ENCODE measurements around the gene FZR1. TPM values are rescaled to one million over a fixed set of nuclear protein-coding genes. Genes with fewer than 3 reads are reported as not detected.

The FZR1 gene
- polyA plus RNA-seq, 3 donors: 7.7 to 44.6 (median 9.4) TPM

DNA sequence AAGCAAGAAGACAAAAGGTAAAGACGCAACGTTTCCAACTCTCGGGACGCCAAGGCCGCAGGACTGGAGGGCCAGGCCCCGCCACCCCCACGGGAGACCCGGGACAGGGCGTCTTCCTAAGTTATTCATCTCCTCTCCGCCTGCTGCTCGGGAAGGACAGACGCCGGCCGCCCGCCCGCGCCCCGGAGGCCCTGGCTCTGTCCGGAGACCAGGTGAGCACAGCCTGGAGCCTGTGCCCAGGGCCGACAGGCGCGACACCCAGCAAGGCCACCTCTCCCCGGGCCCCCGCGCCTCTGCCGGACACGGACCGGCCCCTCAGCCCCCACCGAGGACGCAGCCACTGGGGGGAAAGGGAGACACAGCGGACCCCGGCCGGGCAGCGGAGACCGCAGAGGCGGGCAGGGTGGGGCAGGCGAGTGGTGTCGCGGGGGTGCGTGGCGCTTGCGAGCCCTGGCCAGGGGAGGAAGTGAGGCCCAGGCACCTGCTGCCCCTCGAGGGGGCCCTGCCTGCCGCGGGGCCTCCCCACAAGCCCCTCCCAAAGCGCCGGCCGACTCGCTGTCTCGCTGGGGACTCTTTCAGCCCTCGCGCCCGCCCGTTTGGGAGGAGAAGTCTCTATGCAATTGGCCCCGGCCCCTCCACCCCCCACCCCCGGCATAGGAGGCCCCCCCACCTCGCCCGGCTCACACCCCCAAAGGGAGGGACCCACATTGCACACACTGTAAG lies 43.0 kb upstream of the FZR1 start:
- DNase-seq: no peak
- H3K9ac ChIP-seq (ENCODE audit: insufficient read depth, low read length, poor library complexity, severe bottlenecking): no peak overlapping the region
- no peaks in the 10 kb centered on the region for H3K4me1 Mint-ChIP-seq
- no peak overlapping the region for H3K4me3 Mint-ChIP-seq
- no peak overlapping the region for H3K27ac ChIP-seq (ENCODE audit: low read depth in 1 of 2, low read length in 2 of 2)
- H3K4me2 ChIP-seq (replicated peaks; ENCODE audit: extremely low read depth, low read length, poor library complexity, severe bottlenecking): no peak overlapping the region
- H3K79me2 ChIP-seq (ENCODE audit: insufficient read depth, low read length): peaks cover 5% of the 10 kb centered on the region
- H2AFZ ChIP-seq (ENCODE audit: insufficient read depth, low read depth, low read length, poor library complexity, severe bottlenecking): no peak overlapping the region
- TF ChIP-seq, protein P1, sequence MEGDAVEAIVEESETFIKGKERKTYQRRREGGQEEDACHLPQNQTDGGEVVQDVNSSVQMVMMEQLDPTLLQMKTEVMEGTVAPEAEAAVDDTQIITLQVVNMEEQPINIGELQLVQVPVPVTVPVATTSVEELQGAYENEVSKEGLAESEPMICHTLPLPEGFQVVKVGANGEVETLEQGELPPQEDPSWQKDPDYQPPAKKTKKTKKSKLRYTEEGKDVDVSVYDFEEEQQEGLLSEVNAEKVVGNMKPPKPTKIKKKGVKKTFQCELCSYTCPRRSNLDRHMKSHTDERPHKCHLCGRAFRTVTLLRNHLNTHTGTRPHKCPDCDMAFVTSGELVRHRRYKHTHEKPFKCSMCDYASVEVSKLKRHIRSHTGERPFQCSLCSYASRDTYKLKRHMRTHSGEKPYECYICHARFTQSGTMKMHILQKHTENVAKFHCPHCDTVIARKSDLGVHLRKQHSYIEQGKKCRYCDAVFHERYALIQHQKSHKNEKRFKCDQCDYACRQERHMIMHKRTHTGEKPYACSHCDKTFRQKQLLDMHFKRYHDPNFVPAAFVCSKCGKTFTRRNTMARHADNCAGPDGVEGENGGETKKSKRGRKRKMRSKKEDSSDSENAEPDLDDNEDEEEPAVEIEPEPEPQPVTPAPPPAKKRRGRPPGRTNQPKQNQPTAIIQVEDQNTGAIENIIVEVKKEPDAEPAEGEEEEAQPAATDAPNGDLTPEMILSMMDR (IDR thresholded peaks at IDR 0.05): no peak
- H3K9me3 Mint-ChIP-seq: peaks cover 0 to 2% (median 0%) of the 10 kb centered on the region in 7 donors
- H3K4me1 ChIP-seq (ENCODE audit: control insufficient read depth in 1 of 2, insufficient read depth in 2 of 2, low read length in 2 of 2): no peaks in the 10 kb centered on the region
- no peak overlapping the region for H3K4me3 ChIP-seq (replicated peaks in 1 of 3; ENCODE audit: low read depth in 2 of 3, low read length in 3 of 3)
- H3K27me3 ChIP-seq (ENCODE audit: control insufficient read depth in 2 of 2, insufficient read depth in 2 of 2, low read length in 2 of 2): no peaks in the 10 kb centered on the region
- no peaks in the 10 kb centered on the region for H3K27me3 Mint-ChIP-seq (ENCODE audit: low read depth in 3 of 3)
- peaks cover 16 to 43% of the 10 kb centered on the region in 2 donors for H3K36me3 ChIP-seq (replicated peaks in 1 of 2; ENCODE audit: control insufficient read depth in 1 of 2, insufficient read depth in 2 of 2, low read length in 2 of 2)
- no peak overlapping the region for H3K27ac Mint-ChIP-seq
- intact Hi-C loops (cut with micrococcal nuclease): no loop called here
- peaks cover 18 to 41% of the 10 kb centered on the region in 2 donors for H3K36me3 Mint-ChIP-seq
- no peaks in the 10 kb centered on the region for H3K9me3 ChIP-seq (replicated peaks in 1 of 2; ENCODE audit: control insufficient read depth in 1 of 2, insufficient read depth in 1 of 2, low read length in 2 of 2)
- H4K20me1 ChIP-seq (ENCODE audit: insufficient read depth, low read length): peaks cover 40% of the 10 kb centered on the region
- 97% methylated on average over 34 of the region's 58 CpGs for WGBS (ENCODE audit: insufficient coverage)

DNA sequence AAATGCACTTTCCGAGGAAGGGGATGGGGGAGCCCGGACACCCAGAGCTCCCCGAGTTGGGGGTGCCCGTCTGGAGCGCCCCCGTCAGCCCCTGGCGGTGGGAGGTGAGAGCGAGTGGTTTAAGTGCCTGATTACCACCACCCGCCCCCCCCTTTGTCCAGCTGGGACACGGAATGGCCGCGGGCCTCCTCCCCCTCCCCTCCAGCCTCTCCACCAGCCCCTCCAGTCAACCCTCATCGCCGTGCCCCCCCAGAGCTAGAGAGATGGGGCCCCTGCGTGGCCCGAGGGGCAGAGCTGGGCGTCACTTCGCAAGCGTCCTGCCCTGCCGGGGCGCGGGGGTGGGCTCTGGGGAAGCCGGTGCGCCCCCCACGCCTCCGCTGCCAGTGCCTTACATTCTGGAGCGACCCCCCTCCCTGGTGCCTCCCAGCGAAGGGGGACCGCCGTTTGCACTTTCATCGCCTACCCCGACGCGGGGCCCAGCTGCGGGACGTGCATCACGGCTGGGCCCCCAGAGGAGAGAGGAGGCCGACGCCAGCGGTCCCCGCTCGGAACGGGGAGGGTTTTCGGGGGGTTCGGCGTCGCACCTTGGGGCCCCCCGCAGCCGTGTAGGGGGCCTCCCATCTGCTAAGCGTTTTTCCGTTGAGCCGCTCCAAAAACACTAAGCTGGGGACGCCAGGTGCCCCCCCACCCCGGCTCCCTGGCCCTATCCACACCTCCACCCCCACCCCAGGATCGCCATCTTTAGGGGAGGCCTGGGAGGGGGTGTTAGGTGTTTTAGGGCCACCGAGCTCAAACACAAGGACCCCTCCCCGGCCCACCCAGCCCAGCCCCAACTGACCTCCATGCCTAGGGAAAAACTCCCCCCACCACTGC lies 42.2 kb upstream of the FZR1 start:
- Mint-ChIP-seq H3K4me1 (no peaks in the 10 kb centered on the region), H3K27me3 (ENCODE audit: low read depth in 3 of 3) (peaks cover 0 to under 1% (median 0%) of the 10 kb centered on the region in 3 donors), H3K36me3 (peaks cover 16 to 34% of the 10 kb centered on the region in 2 donors), H3K27ac (no peak overlapping the region), H3K9me3 (peaks cover 0 to 2% (median 0%) of the 10 kb centered on the region in 7 donors), H3K4me3 (no peak overlapping the region)
- H4K20me1 ChIP-seq (ENCODE audit: insufficient read depth, low read length): peaks cover 36% of the 10 kb centered on the region
- H3K36me3 ChIP-seq (replicated peaks in 1 of 2; ENCODE audit: control insufficient read depth in 1 of 2, insufficient read depth in 2 of 2, low read length in 2 of 2): peaks cover 13 to 37% of the 10 kb centered on the region in 2 donors
- no peak overlapping the region for H3K4me2 ChIP-seq (replicated peaks; ENCODE audit: extremely low read depth, low read length, poor library complexity, severe bottlenecking)
- TF ChIP-seq, protein P1 (IDR thresholded peaks at IDR 0.05): no peak
- H3K9me3 ChIP-seq (replicated peaks in 1 of 2; ENCODE audit: control insufficient read depth in 1 of 2, insufficient read depth in 1 of 2, low read length in 2 of 2): no peaks in the 10 kb centered on the region
- H3K4me1 ChIP-seq (ENCODE audit: control insufficient read depth in 1 of 2, insufficient read depth in 2 of 2, low read length in 2 of 2): no peaks in the 10 kb centered on the region
- no peak overlapping the region for H2AFZ ChIP-seq (ENCODE audit: insufficient read depth, low read depth, low read length, poor library complexity, severe bottlenecking)
- H3K27ac ChIP-seq (ENCODE audit: low read depth in 1 of 2, low read length in 2 of 2): no peak overlapping the region
- H3K9ac ChIP-seq (ENCODE audit: insufficient read depth, low read length, poor library complexity, severe bottlenecking): no peak overlapping the region
- intact Hi-C loops (cut with micrococcal nuclease): no loop called here
- H3K4me3 ChIP-seq (replicated peaks in 1 of 3; ENCODE audit: low read depth in 2 of 3, low read length in 3 of 3): no peak overlapping the region
- no peaks in the 10 kb centered on the region for H3K27me3 ChIP-seq (ENCODE audit: control insufficient read depth in 2 of 2, insufficient read depth in 2 of 2, low read length in 2 of 2)
- H3K79me2 ChIP-seq (ENCODE audit: insufficient read depth, low read length): peaks cover 4% of the 10 kb centered on the region
- WGBS (ENCODE audit: insufficient coverage): 98% methylated on average over 23 of the region's 57 CpGs
- DNase-seq: no peak

Data from CD14-positive monocyte (primary cell).